Esophagus muscularis mucosa (tissue), 4 donors: Measurements from ENCODE around the gene ABHD17A.

Source experiments
- CTCF ChIP-seq, 3 experiments: fragments of 200-600 bp in 2 of 3; fragments of 450-650 bp in 1 of 3; sonication (generic) in 2 of 3; IDR thresholded peaks; one replicate each; pipeline ENCODE4 v1.5.1; 2017 to 2019; ENCODE audit warnings: antibody characterized with exemption in 3 of 3, mild to moderate bottlenecking in 2 of 3, moderate library complexity in 1 of 3
- EP300 ChIP-seq: sonication (generic); formaldehyde crosslinking; IDR thresholded peaks from one replicate; pipeline ENCODE4 v1.6.1; 2017; ENCODE audit warnings: antibody characterized with exemption
- POLR2A ChIP-seq: fragments of 450-650 bp; IDR thresholded peaks from one replicate; pipeline ENCODE4 v1.6.1; 2017; ENCODE audit warnings: antibody characterized with exemption, moderate library complexity, mild to moderate bottlenecking, low read depth
- POLR2AphosphoS5 ChIP-seq, 2 donors: sonication (generic); formaldehyde crosslinking; IDR thresholded peaks; one replicate each; pipeline ENCODE4 v1.6.1; 2017; ENCODE audit warnings: antibody characterized with exemption in 2 of 2

- TF ChIP-seq CTCF (IDR thresholded peaks at IDR 0.05) (peak in 1 of 3 experiments; percentile 6), POLR2AphosphoS5 (IDR thresholded peaks at IDR 0.05) (peak; percentile 76 to 87), EP300 (no peak), POLR2A (no peak)
Measured at GRCh38 chr19:1855040-1855827, 30.1 kb downstream of the ABHD17A start.
